HG03571 (cell line): ENCODE results near the gene AMIGO2.

ENCODE experiments used
- ATAC-seq: cut with Tn5 transposase; IDR thresholded peaks from one replicate; pipeline ENCODE4 v1.9.1; 2021; ENCODE audit not compliant: unreplicated experiment

AMIGO2 gene

DNA sequence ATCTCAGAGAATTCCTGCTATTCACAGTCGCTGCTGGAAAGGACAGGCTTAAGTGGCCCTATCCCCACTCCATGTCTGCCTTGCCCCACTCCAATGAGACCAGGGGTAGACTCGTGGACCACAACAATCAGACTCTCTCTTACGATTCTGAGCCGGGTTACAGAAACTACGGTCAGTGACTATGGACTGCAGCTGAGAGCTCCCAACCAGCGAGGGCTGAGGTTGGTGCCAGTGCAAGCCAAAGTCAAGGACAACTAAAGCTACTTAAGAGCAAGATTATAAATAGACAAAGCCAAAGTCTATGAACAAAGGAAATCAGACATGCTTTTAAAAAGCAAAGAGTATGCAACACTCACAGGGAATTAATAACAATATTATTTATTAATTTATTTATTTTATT lies 18.3 kb upstream of the AMIGO2 start:
- ATAC-seq, result no peak

GRCh38 chr12:47097276-47097896 lies 17.6 kb upstream of the AMIGO2 start:
- ATAC-seq, result no peak

DNA sequence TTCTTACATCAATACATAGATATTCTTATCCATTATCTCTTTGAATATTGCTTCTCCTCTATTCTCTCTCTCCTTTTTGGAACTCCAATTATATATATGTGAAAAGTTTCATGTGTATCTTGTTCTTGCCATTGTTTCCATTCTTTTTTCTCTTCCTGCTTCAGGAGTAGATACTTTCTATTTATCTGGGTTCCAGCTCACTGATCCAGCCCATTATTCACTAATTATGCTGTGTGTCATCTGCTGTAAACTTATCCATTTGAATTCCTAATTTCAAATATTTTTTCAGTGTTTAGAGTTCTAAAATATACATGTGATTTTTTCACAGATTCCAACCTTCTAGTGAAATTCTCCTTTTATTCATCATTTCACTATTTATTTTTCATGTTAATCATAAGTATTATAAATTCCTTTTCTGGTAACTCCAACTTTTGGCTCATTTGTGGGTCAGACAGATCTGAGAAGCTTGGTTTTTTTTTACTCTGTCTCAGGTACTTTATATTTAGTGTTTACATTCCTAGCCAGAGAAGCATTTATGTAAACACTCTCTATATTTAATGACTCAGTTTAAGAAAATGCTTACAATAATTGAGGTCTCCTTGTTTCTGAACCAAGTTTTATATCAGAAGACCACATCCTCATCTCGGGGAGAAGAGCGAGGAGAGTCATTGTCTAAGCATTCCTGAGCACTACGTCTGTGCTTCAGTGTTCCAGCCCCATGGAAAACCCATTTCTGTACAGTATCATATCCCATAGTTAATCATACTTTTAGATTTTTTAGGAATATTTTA lies 15.9 kb upstream of the AMIGO2 start:
- ATAC-seq, result no peak

GRCh38 chr12:47094804-47095203 lies 15.0 kb upstream of the AMIGO2 start:
- ATAC-seq, result no peak

DNA sequence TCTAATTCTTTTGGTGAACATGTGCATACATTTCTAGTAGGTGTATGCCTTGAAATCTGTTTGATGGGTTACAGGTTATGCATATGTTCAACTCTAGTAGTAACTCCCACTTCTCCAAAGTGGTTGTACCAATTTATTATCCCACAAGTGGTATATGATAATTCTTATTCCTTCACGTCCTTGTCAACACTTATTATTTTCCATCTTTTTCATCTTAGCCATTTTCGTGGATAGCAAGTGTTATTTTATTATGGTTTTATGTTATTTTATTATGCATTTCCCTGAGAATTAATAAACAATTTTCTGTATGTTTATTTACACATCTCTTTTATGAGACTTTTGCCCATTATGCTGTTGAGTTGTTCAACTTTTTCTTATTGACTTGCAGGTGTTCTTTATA lies 11.2 kb upstream of the AMIGO2 start:
- no peak for ATAC-seq

- no peak for ATAC-seq
These were observed 8.5 kb upstream of the AMIGO2 start for GRCh38 chr12:47088021-47088944.

GRCh38 chr12:47087088-47087688 lies 7.4 kb upstream of the AMIGO2 start:
- no peak for ATAC-seq

DNA sequence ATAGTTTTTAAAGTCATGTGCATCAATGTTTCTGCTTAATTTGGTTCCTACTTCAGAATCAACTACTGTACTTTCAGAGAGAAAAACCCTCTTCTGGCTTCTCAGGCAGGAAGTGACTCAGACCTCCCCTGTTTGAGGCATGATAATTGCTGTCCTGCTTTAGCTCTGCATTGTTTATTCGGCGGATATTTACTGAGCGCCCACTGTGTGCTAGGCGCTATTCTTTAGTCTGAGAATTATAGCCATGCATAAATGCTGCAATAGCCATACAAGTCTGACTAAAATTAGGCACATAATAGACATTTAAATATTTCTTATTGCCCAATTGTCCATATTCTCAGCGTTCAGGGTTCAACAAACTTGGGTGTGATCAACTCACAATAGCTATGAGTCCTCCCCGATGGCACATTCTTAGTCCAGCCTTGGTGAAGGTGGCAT lies 6.1 kb upstream of the AMIGO2 start:
- ATAC-seq, result no peak

- ATAC-seq, result no peak
These were observed 4.4 kb upstream of the AMIGO2 start for GRCh38 chr12:47084172-47084571.

GRCh38 chr12:47082796-47083621 lies 3.2 kb upstream of the AMIGO2 start:
- no peak for ATAC-seq

GRCh38 chr12:47082283-47082682 lies 2.5 kb upstream of the AMIGO2 start:
- no peak for ATAC-seq

DNA sequence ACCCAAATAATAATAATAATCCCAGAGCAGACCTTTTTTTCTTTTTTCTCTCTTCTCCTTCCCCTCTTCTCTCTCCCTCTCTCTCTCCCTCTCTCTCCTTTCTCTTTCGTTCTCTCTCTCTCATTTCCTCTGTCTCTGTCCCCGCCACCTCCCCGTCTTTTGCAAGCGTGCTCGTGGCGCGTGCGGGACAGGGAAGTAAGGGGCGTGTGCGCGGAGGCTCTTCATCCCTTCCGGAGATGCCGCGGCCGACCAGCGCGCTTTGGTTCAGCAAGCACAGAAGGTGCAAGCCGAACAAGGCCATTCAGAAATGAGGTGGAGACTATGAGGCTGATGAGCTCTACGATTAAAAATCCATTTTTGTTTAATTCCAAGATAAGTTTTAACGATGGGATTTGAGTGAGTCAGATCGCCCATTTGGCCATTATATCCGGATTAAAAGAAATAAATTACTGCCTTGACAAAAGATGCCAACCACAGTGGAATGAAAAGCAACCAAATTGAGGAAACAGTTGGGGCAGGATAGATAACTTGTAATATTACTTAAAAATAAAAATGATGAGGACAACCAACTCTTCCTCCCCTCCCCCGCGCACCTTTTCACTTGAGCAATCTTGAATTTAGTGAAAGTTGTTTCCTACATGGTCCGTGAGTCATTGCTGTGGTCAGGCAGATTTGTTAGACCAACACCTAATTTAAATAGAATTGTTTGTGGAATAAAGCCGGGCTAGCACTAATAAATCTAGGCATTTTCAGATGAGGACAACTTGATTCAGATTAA lies 1.2 kb upstream of the AMIGO2 start:
- ATAC-seq, result no peak

DNA sequence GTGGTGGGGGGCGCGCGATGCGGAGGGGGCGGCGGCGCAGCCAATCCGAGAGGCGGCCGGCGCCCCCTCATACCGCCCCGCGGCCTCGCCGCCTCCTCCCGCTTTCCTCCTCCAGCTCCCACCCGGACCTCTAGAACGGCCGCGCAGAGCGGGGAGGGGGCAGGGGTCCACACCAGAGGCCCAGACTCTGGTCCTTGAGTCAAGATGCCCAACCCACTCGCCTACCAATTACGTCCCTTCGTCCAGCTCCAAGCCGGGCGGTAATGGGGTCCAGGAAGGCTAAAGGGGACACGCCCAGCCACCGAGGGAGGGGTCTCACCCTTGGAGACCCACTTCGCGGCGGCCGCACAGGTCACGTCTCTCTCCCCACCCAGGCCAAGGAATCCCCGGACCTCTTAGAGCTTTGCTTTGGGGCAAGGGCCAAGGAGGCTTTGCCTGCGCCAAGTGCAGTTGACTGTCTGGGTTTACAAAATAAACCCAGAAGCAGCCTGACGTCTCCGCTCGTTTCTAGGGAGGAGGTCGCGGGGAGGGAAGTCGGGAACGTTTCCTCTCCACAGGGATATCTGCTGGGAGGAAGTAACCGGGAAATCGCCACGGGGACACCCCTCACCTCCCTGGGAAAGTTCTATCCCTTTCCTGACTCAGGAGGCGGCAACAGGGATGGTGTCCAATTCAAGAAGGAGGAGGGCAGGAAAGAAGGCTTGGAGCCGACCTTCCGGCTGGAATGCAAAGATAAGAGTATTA lies 394 bp upstream of the AMIGO2 start:
- no peak for ATAC-seq

DNA sequence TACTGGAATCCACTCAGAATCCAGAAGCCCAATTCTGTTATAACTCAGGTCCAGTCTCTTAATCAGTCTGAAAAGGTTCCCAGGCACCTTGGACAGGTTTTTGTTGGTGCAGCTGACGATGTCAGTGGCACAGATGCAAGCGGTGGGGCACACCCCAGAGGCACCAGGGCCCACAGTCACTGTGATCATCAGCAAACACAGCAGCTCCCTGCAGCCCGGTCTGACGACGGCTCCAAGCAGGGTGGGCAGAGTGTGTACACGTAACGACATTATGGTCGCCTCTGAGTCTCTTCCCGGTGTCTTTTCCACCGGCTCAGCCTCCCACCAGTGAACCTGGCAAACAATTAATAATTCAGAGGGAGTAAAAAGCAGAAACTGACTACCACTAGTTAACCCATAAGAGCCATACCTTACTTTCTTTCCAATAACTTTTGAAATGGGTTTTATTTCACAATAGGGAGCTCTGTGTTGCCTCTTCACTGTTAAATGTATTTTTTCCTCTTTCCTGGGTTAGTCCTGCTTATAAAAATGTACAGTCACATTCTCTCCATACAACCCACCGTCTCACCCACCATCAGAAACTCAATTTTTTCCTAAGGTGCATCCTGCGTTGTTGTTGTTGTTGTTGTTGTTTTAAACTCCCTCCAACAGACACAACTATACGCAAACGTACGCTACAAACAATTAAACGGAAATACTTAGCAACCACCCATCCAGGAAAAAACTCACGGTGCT lies 859 bp downstream of the AMIGO2 start:
- no peak for ATAC-seq

- no peak for ATAC-seq
These were observed 1.7 kb downstream of the AMIGO2 start for GRCh38 chr12:47078086-47078395.

DNA sequence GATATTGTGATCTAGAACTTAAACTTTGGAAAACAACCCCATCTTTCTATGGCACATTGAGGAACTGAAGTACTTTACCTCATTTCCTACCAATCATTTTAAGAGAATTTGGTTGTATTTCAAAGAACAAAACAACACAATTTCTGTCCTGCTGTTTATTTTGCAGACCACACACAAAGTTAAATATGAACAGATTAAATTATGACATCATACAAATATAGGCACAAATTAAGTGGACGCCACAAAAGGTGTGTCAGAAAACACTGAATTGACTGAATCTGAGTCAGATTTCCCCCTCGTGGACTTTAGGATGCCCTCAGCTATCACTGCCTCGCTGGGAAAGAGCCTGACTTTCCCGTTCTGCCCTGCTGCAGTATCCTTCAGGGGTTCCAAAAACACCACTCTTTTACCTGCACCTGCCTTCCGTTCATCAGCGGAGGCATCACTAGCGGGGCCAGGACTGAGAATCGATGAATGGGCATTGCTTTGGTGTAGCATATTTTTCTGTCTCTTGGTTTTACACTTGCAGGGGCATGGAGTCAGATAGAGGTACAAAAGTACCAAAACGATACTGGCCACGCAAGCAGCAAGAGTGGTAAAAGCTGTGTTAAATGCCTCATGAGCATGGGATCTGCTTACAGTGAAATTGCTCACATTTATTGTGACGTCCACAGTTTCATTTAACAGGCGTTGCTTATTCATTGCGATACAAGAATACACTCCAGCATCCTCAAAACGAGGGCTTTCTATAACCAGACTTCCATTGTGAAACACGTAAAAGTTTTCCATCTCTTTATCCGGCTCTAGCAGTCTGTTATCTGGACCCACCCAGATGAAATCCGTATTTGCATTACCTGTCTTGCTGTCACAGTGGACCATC lies 2.3 kb downstream of the AMIGO2 start:
- ATAC-seq, result no peak
